ENCODE data around the gene GOLGA7B.

The GOLGA7B gene

GRCh38 chr10:97822261-97822687 is 27.4 kb upstream of the GOLGA7B start:
- DNase-seq (ENCODE audit: insufficient read length, low spot score) (no peak), FAIRE-seq (no peak)
- no peak for TF ChIP-seq CTCF (IDR thresholded peaks at IDR 0.05; ENCODE audit: insufficient read depth, missing control alignments)

- FAIRE-seq = no peak
These were observed 25.9 kb upstream of the GOLGA7B start for GRCh38 chr10:97823734-97824133.

GRCh38 chr10:97825020-97825760 is 24.5 kb upstream of the GOLGA7B start:
- TF ChIP-seq CTCF (IDR thresholded peaks at IDR 0.05; ENCODE audit: insufficient read depth, missing control alignments) = no peak
- FAIRE-seq (no peak), DNase-seq (ENCODE audit: insufficient read length, low spot score) (no peak)

More at GRCh38 chr10:97823734-97824133, 25.9 kb upstream of the GOLGA7B start:
- TF ChIP-seq CTCF (IDR thresholded peaks at IDR 0.05; ENCODE audit: insufficient read depth, missing control alignments) = no peak
- no peak for DNase-seq (ENCODE audit: insufficient read length, low spot score)

GRCh38 chr10:97826892-97827291 is 22.8 kb upstream of the GOLGA7B start:
- no peak for FAIRE-seq
- TF ChIP-seq CTCF (IDR thresholded peaks at IDR 0.05; ENCODE audit: insufficient read depth, missing control alignments) = no peak
- no peak for DNase-seq (ENCODE audit: insufficient read length, low spot score)

- DNase-seq (ENCODE audit: insufficient read length, low spot score) = no peak
- no peak for TF ChIP-seq CTCF (IDR thresholded peaks at IDR 0.05; ENCODE audit: insufficient read depth, missing control alignments)
- FAIRE-seq = no peak
These were observed 21.8 kb upstream of the GOLGA7B start for GRCh38 chr10:97827702-97828291.

- no peak for FAIRE-seq
- DNase-seq (ENCODE audit: insufficient read length, low spot score) = no peak
- TF ChIP-seq CTCF (IDR thresholded peaks at IDR 0.05; ENCODE audit: insufficient read depth, missing control alignments) = no peak
These were observed 20.9 kb upstream of the GOLGA7B start for GRCh38 chr10:97828721-97829120.

- FAIRE-seq (no peak), DNase-seq (ENCODE audit: insufficient read length, low spot score) (no peak)
- TF ChIP-seq CTCF (IDR thresholded peaks at IDR 0.05; ENCODE audit: insufficient read depth, missing control alignments) = no peak
These were observed 19.6 kb upstream of the GOLGA7B start for GRCh38 chr10:97830064-97830463.

Data from D721Med (cell line).